GM19043 (cell line): ENCODE results near the gene GSTT2.
A peak's percentile ranks its signal among the peaks of the same experiment; 100 is the strongest.
"Not testable (repeated sequence)": the region's sequence is repeated elsewhere in the genome, so short reads cannot be mapped to it uniquely, and the experiment has no call there.

Experiments used
- ATAC-seq: cut with Tn5 transposase; IDR thresholded peaks from one replicate; pipeline ENCODE4 v1.9.1; 2021; ENCODE audit warnings: low read depth; ENCODE audit not compliant: unreplicated experiment

GSTT2 gene

GRCh38 chr22:23971927-23972326 lies 8.0 kb upstream of the GSTT2 start:
- ATAC-seq: not testable (repeated sequence)

- ATAC-seq: peak; percentile 93
These were observed 5.6 kb upstream of the GSTT2 start, which contains the start of gene DDT for GRCh38 chr22:23974345-23974744. TSS of gene DDT (minus strand) at chr22:23974441. CDS start at chr22:23974414, 27 bp downstream.

- ATAC-seq: not testable (repeated sequence)
These were observed 5.0 kb upstream of the GSTT2 start for GRCh38 chr22:23974836-23975352.

GRCh38 chr22:23977304-23977703 lies 2.6 kb upstream of the GSTT2 start:
- not testable (repeated sequence) for ATAC-seq

GRCh38 chr22:23980567-23980966 lies 633 bp downstream of the GSTT2 start:
- not testable (repeated sequence) for ATAC-seq

GRCh38 chr22:23984430-23984829 lies 4.5 kb downstream of the GSTT2 start:
- no peak for ATAC-seq

- ATAC-seq: not testable (repeated sequence)
These were observed 6.2 kb downstream of the GSTT2 start for GRCh38 chr22:23986089-23986488.

GRCh38 chr22:23986538-23987178 lies 6.7 kb downstream of the GSTT2 start:
- not testable (repeated sequence) for ATAC-seq

- not testable (repeated sequence) for ATAC-seq
These were observed 9.8 kb downstream of the GSTT2 start for GRCh38 chr22:23989583-23990244.

GRCh38 chr22:23993080-23993479 lies 13.1 kb downstream of the GSTT2 start:
- ATAC-seq: not testable (repeated sequence)

- ATAC-seq: not testable (repeated sequence)
These were observed 13.7 kb downstream of the GSTT2 start for GRCh38 chr22:23993581-23994177.

- ATAC-seq: no peak
These were observed 17.2 kb downstream of the GSTT2 start for GRCh38 chr22:23997092-23997491.

GRCh38 chr22:23999779-24000178 lies 19.8 kb downstream of the GSTT2 start:
- ATAC-seq: not testable (repeated sequence)

GRCh38 chr22:24001314-24001713 lies 21.4 kb downstream of the GSTT2 start:
- no peak for ATAC-seq

GRCh38 chr22:24002272-24002671 lies 22.3 kb downstream of the GSTT2 start:
- no peak for ATAC-seq

- no peak for ATAC-seq
These were observed 22.9 kb downstream of the GSTT2 start for GRCh38 chr22:24002851-24003250.

GRCh38 chr22:24003887-24004286 lies 24.0 kb downstream of the GSTT2 start:
- no peak for ATAC-seq

GRCh38 chr22:24005201-24005600 lies 25.3 kb downstream of the GSTT2 start, which contains the start of gene GSTT4:
TSS of gene GSTT4 (minus strand) at chr22:24005453. CDS start at chr22:24005356, 97 bp downstream.
- ATAC-seq: no peak

GRCh38 chr22:24006207-24006913 lies 26.4 kb downstream of the GSTT2 start:
- no peak for ATAC-seq

GRCh38 chr22:24006914-24007214 lies 26.9 kb downstream of the GSTT2 start:
- no peak for ATAC-seq
